Gastroesophageal sphincter (tissue), 3 donors: ENCODE measurements around the gene HSP90AA1.

Source experiments
- CTCF ChIP-seq, 4 experiments: fragments of 200-600 bp in 2 of 4; fragments of 450-650 bp in 2 of 4; sonication (generic) in 1 of 4; IDR thresholded peaks; one replicate each; pipeline ENCODE4 v1.5.1; 2017 to 2019; ENCODE audit warnings: antibody characterized with exemption in 4 of 4, mild to moderate bottlenecking in 2 of 4, moderate library complexity in 2 of 4
- EP300 ChIP-seq: sonication (generic); formaldehyde crosslinking; IDR thresholded peaks from one replicate; pipeline ENCODE4 v1.6.1; 2017; ENCODE audit warnings: antibody characterized with exemption, mild to moderate bottlenecking
- POLR2A ChIP-seq, 2 donors: fragments of 450-650 bp; IDR thresholded peaks; one replicate each; pipeline ENCODE4 v1.6.1; 2017; ENCODE audit warnings: antibody characterized with exemption in 2 of 2, mild to moderate bottlenecking in 2 of 2, moderate library complexity in 1 of 2
- POLR2AphosphoS5 ChIP-seq: sonication (generic); formaldehyde crosslinking; IDR thresholded peaks from one replicate; pipeline ENCODE4 v1.6.1; 2017; ENCODE audit warnings: antibody characterized with exemption

GRCh38 chr14:102117852-102118251 is 31.0 kb upstream of the HSP90AA1 start:
- TF ChIP-seq CTCF (IDR thresholded peaks at IDR 0.05), result no peak
- TF ChIP-seq POLR2AphosphoS5, result no peak
- no peak for TF ChIP-seq POLR2A (IDR thresholded peaks at IDR 0.05)
- no peak for TF ChIP-seq EP300
